Liver (tissue), 2 donors: Measurements from ENCODE around the gene SELENOK.
A peak's percentile ranks its signal among the peaks of the same experiment; 100 is the strongest.

Experiments
- RAD21 ChIP-seq, 2 donors: IDR thresholded peaks; 2 replicates each; pipeline ENCODE4 v1.6.1; 2016; ENCODE audit warnings: antibody characterized with exemption in 2 of 2, mild to moderate bottlenecking in 2 of 2
- RXRA ChIP-seq, 2 donors: IDR thresholded peaks; 2 replicates each; pipeline ENCODE4 v1.6.1; 2017 to 2018; ENCODE audit warnings: antibody characterized with exemption in 2 of 2, mild to moderate bottlenecking in 1 of 2
- donor health status: healthy.

DNA sequence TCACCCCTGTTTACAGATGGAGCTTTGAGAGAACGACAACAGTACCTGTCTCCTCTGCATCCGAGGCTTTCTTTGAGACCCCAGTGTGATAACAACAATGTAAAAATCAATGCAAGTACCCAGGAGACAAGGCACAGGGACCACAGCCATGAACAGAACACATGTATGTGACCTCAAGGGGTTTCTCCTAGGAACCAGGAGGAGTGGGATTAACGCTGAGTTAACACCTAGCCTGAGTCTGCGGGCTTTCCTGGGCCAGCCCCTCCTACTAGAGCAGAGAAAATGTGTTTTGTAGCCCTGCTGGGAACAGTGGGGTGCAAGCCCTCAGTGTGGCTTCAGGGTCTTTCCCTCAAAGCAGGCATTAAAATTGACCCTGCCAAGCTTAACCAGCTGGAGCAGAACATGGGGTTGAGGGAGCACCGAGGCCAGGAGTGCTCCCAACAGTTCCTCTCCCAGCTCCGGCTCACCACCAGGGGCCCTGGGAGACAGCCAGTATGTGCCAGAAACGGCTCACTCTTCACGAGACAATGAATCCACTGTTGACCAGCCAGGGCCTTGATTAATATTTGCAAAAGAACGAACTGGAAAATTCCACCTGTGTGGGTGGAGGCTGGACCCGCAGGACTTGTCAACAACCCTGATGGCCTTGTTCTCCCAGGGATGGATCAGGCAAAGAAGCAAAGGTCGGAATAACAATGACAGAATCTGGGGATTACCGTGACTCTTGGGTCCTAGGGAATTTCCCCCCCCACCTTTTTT is 49.0 kb downstream of the SELENOK start:
- peak; percentile 60 to 82 for TF ChIP-seq RXRA (IDR thresholded peaks at IDR 0.05)
- TF ChIP-seq RAD21 (IDR thresholded peaks at IDR 0.05): peak; percentile 49 to 63
